Jurkat, Clone E6-1 (cell line): ENCODE measurements around the gene GPR34.
A peak's percentile ranks its signal among the peaks of the same experiment; 100 is the strongest.

Source experiments
- DNase-seq: peaks from one replicate; pipeline ENCODE4 v3.0.0-alpha.2; 2011; ENCODE audit warnings: low read depth, low spot score
- H3K4me3 ChIP-seq: 2 replicates; pipeline ENCODE4 v1.5.1; 2011; ENCODE audit warnings: mild to moderate bottlenecking, low read length, control low read depth, moderate library complexity

Gene GPR34

GRCh38 chrX:41723826-41724225 lies 35.1 kb downstream of the GPR34 start, which contains the start of gene GPR82:
Gene GPR82, plus strand, starts transcription at chrX:41724181. Its CDS starts 2,846 bp downstream, at chrX:41727027.
- no peak for DNase-seq
- H3K4me3 ChIP-seq = no peak within 1 kb of the TSS

- H3K4me3 ChIP-seq = no peak overlapping the region
- DNase-seq = no peak
These were observed 39.4 kb downstream of the GPR34 start for GRCh38 chrX:41728125-41728524.

- no peak overlapping the region for H3K4me3 ChIP-seq
- no peak for DNase-seq
These were observed 41.3 kb downstream of the GPR34 start for GRCh38 chrX:41730081-41730480.

GRCh38 chrX:41732260-41732659 lies 43.5 kb downstream of the GPR34 start:
- no peak overlapping the region for H3K4me3 ChIP-seq
- DNase-seq = no peak

- DNase-seq = no peak
- no peak overlapping the region for H3K4me3 ChIP-seq
These were observed 45.2 kb downstream of the GPR34 start for GRCh38 chrX:41733939-41734338.

- no peak overlapping the region for H3K4me3 ChIP-seq
- DNase-seq = peak; percentile 10
These were observed 45.8 kb downstream of the GPR34 start for GRCh38 chrX:41734530-41734929.

- H3K4me3 ChIP-seq = no peak overlapping the region
- peak; percentile 82 for DNase-seq
These were observed 48.3 kb downstream of the GPR34 start for GRCh38 chrX:41737065-41737464.

- no peak for DNase-seq
- H3K4me3 ChIP-seq = no peak overlapping the region
These were observed 51.1 kb downstream of the GPR34 start for GRCh38 chrX:41739871-41740270.
